ENCODE data around the gene UBE2I. TPM values are rescaled to one million over a fixed set of nuclear protein-coding genes. Genes with fewer than 3 reads are reported as not detected.
A peak's percentile ranks its signal among the peaks of the same experiment; 100 is the strongest.

UBE2I gene
- total RNA-seq, 2 experiments from 2014 or later: 245 to 254 TPM

DNA sequence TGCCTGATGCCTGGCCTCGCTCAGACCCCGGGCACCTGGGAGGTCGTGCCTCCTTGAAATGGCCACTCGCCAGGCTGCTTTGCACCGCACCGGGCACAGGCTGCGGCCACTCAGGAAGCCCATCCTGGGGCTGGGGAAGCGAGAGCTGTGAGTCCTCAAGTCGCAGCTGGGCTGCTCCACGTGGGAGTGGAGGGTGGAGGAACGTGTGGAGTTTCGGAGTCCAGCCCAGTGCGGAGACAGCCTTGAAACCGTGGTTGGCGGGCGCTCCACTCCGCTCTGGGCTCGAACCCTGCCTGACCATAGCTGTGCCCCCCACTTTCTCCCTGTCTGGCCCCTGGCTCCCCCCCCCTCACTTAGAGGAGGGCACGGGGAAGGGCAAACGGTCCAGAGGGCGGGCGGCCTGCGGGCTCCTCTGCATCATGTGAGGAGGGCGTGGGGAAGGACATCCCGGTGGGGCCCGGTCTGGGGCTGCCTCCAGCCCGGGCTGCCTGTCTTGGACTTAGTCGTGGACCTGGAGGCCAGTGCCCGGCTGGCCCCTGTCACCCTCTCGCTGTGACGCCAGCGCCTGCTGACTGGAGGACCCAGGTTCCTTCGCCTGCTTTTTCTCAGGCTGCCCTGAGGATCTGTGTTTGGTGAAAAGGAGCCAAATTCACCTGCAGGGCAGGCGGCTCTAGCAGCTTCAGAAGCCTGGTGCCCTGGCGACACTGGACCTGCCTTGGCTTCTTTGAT, 2.5 kb downstream of the UBE2I start:
- ATAC-seq: no peak
- TF ChIP-seq CTCF (IDR thresholded peaks at IDR 0.05): no peak
- Mint-ChIP-seq H3K4me3 (peak overlapping the region; percentile 100), H3K27me3 (no peaks in the 10 kb centered on the region), H3K4me1 (ENCODE audit: low read depth) (peaks cover 26% of the 10 kb centered on the region), H3K27ac (peak overlapping the region; percentile 99), H3K36me3 (ENCODE audit: low read depth) (peaks cover 38% of the 10 kb centered on the region), H3K9me3 (no peaks in the 10 kb centered on the region)
- ChIA-PET POLR2A (interaction anchor here (1.2 to 1.3 kb wide), 2 partner anchors 14 to 35 kb away, joined by 3 read pairs; no protein-coding TSS in a partner anchor), CTCF (interaction anchor here (0.7 to 1.4 kb wide), 3 partner anchors 19 to 51 kb away, joined by 3 to 4 read pairs (median 3); no protein-coding TSS in a partner anchor)
- intact Hi-C loops (cut with micrococcal nuclease): no loop called here
- DNase-seq: no peak

DNA sequence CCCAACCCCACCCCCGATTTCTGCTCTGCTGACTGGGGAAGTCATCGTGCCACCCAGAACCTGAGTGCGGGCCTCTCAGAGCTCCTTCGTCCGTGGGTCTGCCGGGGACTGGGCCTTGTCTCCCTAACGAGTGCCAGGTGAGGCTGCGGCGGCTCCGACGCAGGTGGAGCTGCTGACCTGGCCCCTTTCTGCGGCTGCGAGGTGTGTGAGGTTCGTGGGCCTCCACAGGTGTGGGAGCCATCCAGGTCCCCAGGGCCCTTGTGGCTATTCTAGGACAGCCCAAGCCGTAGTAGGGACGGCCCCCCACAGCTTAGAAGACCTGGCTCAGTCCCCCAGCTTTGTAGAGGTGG, 3.0 kb downstream of the UBE2I start:
- intact Hi-C loops (cut with micrococcal nuclease): no loop called here
- Mint-ChIP-seq H3K9me3 (no peaks in the 10 kb centered on the region), H3K27ac (no peak overlapping the region), H3K4me3 (peak overlapping the region; percentile 100), H3K36me3 (ENCODE audit: low read depth) (peaks cover 41% of the 10 kb centered on the region), H3K4me1 (ENCODE audit: low read depth) (peaks cover 26% of the 10 kb centered on the region), H3K27me3 (no peaks in the 10 kb centered on the region)
- DNase-seq: no peak
- TF ChIP-seq CTCF (IDR thresholded peaks at IDR 0.05): no peak
- POLR2A ChIA-PET: interaction anchor here (1.3 kb wide), 1 partner anchor 14 kb away, joined by 3 read pairs; no protein-coding TSS in a partner anchor
- ATAC-seq: no peak
- CTCF ChIA-PET: interaction anchor here (0.7 to 1.4 kb wide), 3 partner anchors 18 to 51 kb away, joined by 3 to 4 read pairs (median 3); no protein-coding TSS in a partner anchor

- intact Hi-C loops (cut with micrococcal nuclease): no loop called here
These were observed 3.5 kb downstream of the UBE2I start for GRCh38 chr16:1312903-1313302.

GRCh38 chr16:1313721-1314369, 4.4 kb downstream of the UBE2I start:
- ChIA-PET CTCF (no interaction called here), POLR2A (interaction anchor here (1.1 to 1.6 kb wide), 3 partner anchors 9 to 22 kb away, joined by 4 to 5 read pairs (median 4); no protein-coding TSS in a partner anchor)
- DNase-seq: no peak
- no peak for ATAC-seq
- Mint-ChIP-seq H3K4me3 (no peak overlapping the region), H3K27ac (no peak overlapping the region), H3K4me1 (ENCODE audit: low read depth) (peaks cover 20% of the 10 kb centered on the region), H3K36me3 (ENCODE audit: low read depth) (peaks cover 49% of the 10 kb centered on the region), H3K27me3 (no peaks in the 10 kb centered on the region), H3K9me3 (no peaks in the 10 kb centered on the region)
- intact Hi-C loops (cut with micrococcal nuclease): no loop called here
- TF ChIP-seq CTCF (IDR thresholded peaks at IDR 0.05): no peak

More at GRCh38 chr16:1312903-1313302, 3.5 kb downstream of the UBE2I start:
- ATAC-seq (no peak), DNase-seq (no peak)
- no peaks in the 10 kb centered on the region for H3K27me3 Mint-ChIP-seq
- peaks cover 25% of the 10 kb centered on the region for H3K4me1 Mint-ChIP-seq (ENCODE audit: low read depth)
- H3K4me3 Mint-ChIP-seq: peak overlapping the region; percentile 29
- TF ChIP-seq CTCF (IDR thresholded peaks at IDR 0.05): no peak
- peaks cover 45% of the 10 kb centered on the region for H3K36me3 Mint-ChIP-seq (ENCODE audit: low read depth)
- no peaks in the 10 kb centered on the region for H3K9me3 Mint-ChIP-seq
- H3K27ac Mint-ChIP-seq: peak overlapping the region; percentile 57
- ChIA-PET POLR2A (interaction anchor here (1.6 kb wide), 1 partner anchor 13 kb away, joined by 4 read pairs; no protein-coding TSS in a partner anchor), CTCF (interaction anchor here (0.7 to 1.4 kb wide), 3 partner anchors 18 to 50 kb away, joined by 3 to 4 read pairs (median 3); no protein-coding TSS in a partner anchor)

Data from activated CD8-positive, alpha-beta T cell treated with anti-CD3 and anti-CD28 coated beads for 36 hours (primary cell).